HG03097 (cell line): Measurements from ENCODE around the gene NTM.
A peak's percentile ranks its signal among the peaks of the same experiment; 100 is the strongest.

Source experiments
- ATAC-seq: cut with Tn5 transposase; IDR thresholded peaks from one replicate; pipeline ENCODE4 v1.9.1; 2021; ENCODE audit not compliant: unreplicated experiment, low FRiP score

The NTM gene

GRCh38 chr11:131868629-131869507 lies 498.5 kb downstream of the NTM start:
- no peak for ATAC-seq

GRCh38 chr11:131870305-131870704 lies 499.9 kb downstream of the NTM start:
- ATAC-seq, result no peak

GRCh38 chr11:131871006-131871405 lies 500.6 kb downstream of the NTM start:
- ATAC-seq, result no peak

GRCh38 chr11:131874070-131874469 lies 503.7 kb downstream of the NTM start:
- ATAC-seq, result no peak

- no peak for ATAC-seq
These were observed 505.2 kb downstream of the NTM start for GRCh38 chr11:131875611-131876010.

GRCh38 chr11:131877246-131877942 lies 507.0 kb downstream of the NTM start:
- ATAC-seq, result no peak

GRCh38 chr11:131880316-131880715 lies 509.9 kb downstream of the NTM start:
- no peak for ATAC-seq

GRCh38 chr11:131880976-131881375 lies 510.6 kb downstream of the NTM start:
- no peak for ATAC-seq

- no peak for ATAC-seq
These were observed 512.9 kb downstream of the NTM start for GRCh38 chr11:131883332-131883731.

- peak; percentile 92 for ATAC-seq
These were observed 514.2 kb downstream of the NTM start for GRCh38 chr11:131884461-131885073.

- ATAC-seq, result no peak
These were observed 515.0 kb downstream of the NTM start for GRCh38 chr11:131885431-131885830.

GRCh38 chr11:131886201-131886600 lies 515.8 kb downstream of the NTM start:
- no peak for ATAC-seq

GRCh38 chr11:131888230-131888855 lies 517.9 kb downstream of the NTM start:
- no peak for ATAC-seq

- no peak for ATAC-seq
These were observed 518.7 kb downstream of the NTM start for GRCh38 chr11:131889146-131889577.

GRCh38 chr11:131889760-131890581 lies 519.6 kb downstream of the NTM start:
- no peak for ATAC-seq

- ATAC-seq, result peak; percentile 89
These were observed 522.9 kb downstream of the NTM start for GRCh38 chr11:131893103-131893890.

- ATAC-seq, result no peak
These were observed 523.6 kb downstream of the NTM start for GRCh38 chr11:131893988-131894387.

- no peak for ATAC-seq
These were observed 524.5 kb downstream of the NTM start for GRCh38 chr11:131894615-131895544.
